OCI-LY7 (cell line): ENCODE results near the gene STMN1. TPM values are rescaled to one million over a fixed set of nuclear protein-coding genes. Genes with fewer than 3 reads are reported as not detected.
"Not testable (repeated sequence)": the region's sequence is repeated elsewhere in the genome, so short reads cannot be mapped to it uniquely, and the experiment has no call there.

ENCODE experiments used
- BruUV-seq: library from RNA; stranded (reverse); fragments of 400-500 nt; replicated peaks from 2 replicates; lab custom pipeline; 2021; lab: Mats Ljungman, UMichigan
- CTCF ChIA-PET: fragments of 300-600 bp; sonication (Branson Sonifier 250); formaldehyde crosslinking; loops from one replicate; lab custom pipeline; 2022; ENCODE audit warnings: antibody characterized with exemption; ENCODE audit not compliant: unreplicated experiment; lab: Charles Lee
- POLR2A ChIA-PET: fragments of 300-600 bp; sonication (Branson Sonifier 250); formaldehyde crosslinking; loops from one replicate; lab custom pipeline; 2022; ENCODE audit warnings: antibody characterized with exemption; lab: Charles Lee
- DNase-seq: peaks from one replicate; pipeline ENCODE4 v3.0.0-alpha.2; 2015; ENCODE audit warnings: low spot score
- H2AFZ ChIP-seq: fragments of 200-600 bp; sonication (generic), shearing (Covaris generic); 2 replicates; pipeline ENCODE4 v1.6.1; 2014; ENCODE audit warnings: mild to moderate bottlenecking, antibody characterized with exemption, low read length, moderate library complexity
- H3K27ac ChIP-seq: fragments of 200-600 bp; sonication (generic); 2 replicates; pipeline ENCODE4 v1.5.1; 2014; ENCODE audit warnings: mixed run types, low read depth, mild to moderate bottlenecking, moderate library complexity, low read length, inconsistent platforms; ENCODE audit not compliant: poor library complexity, severe bottlenecking
- H3K36me3 ChIP-seq: fragments of 200-600 bp; sonication (generic); 2 replicates; pipeline ENCODE4 v1.6.1; 2014; ENCODE audit warnings: mild to moderate bottlenecking, antibody characterized with exemption, low read length, moderate library complexity, mixed read lengths; ENCODE audit not compliant: insufficient read depth
- H3K4me1 ChIP-seq: fragments of 200-600 bp; sonication (generic); 2 replicates; pipeline ENCODE4 v1.5.1; 2014; ENCODE audit warnings: mild to moderate bottlenecking, low read length; ENCODE audit not compliant: insufficient read depth, poor library complexity, severe bottlenecking
- H3K4me2 ChIP-seq: fragments of 200-600 bp; sonication (generic); 2 replicates; pipeline ENCODE4 v1.6.1; 2014; ENCODE audit warnings: mild to moderate bottlenecking, low read length
- H3K4me3 ChIP-seq: fragments of 200-600 bp; sonication (generic); 2 replicates; pipeline ENCODE4 v1.5.1; 2014; ENCODE audit warnings: mild to moderate bottlenecking, low read depth, low read length; ENCODE audit not compliant: poor library complexity, severe bottlenecking
- H3K79me2 ChIP-seq: fragments of 200-600 bp; sonication (generic); 2 replicates; pipeline ENCODE4 v1.6.1; 2016; ENCODE audit warnings: low read depth, mild to moderate bottlenecking, low read length, moderate library complexity, mixed read lengths; ENCODE audit not compliant: insufficient read depth
- H3K9me2 ChIP-seq: fragments of 200-600 bp; sonication (generic); 2 replicates; pipeline ENCODE4 v1.6.1; 2016; ENCODE audit warnings: mild to moderate bottlenecking, low read length, mixed read lengths; ENCODE audit not compliant: insufficient read depth
- H3K9me3 ChIP-seq: fragments of 200-600 bp; sonication (generic); 2 replicates; pipeline ENCODE4 v1.6.1; 2014; ENCODE audit warnings: mild to moderate bottlenecking, mixed run types, low read length, mixed read lengths
- H4K20me1 ChIP-seq: fragments of 200-600 bp; sonication (generic); 2 replicates; pipeline ENCODE4 v1.6.1; 2014; ENCODE audit warnings: mild to moderate bottlenecking, antibody characterized with exemption, low read length, moderate library complexity, mixed read lengths; ENCODE audit not compliant: insufficient read depth
- CTCF ChIP-seq: fragments of 200-600 bp; sonication (generic); conservative IDR thresholded peaks from 2 replicates; pipeline ENCODE4 v1.5.1; 2014; ENCODE audit warnings: mild to moderate bottlenecking, antibody characterized with exemption, low read length, moderate library complexity, mixed read lengths
- EZH2phosphoT487 ChIP-seq: fragments of 200-600 bp; sonication (generic); IDR thresholded peaks from 2 replicates; pipeline ENCODE4 v1.6.1; 2018; ENCODE audit warnings: low read depth, borderline replicate concordance, mild to moderate bottlenecking, mixed run types, antibody characterized with exemption, low read length, moderate library complexity, mixed read lengths
- intact Hi-C: fragments of 100-400 bp; cut with micrococcal nuclease; formaldehyde crosslinking; loops from one replicate; pipeline ENCODE4 v1.10.0; 2022; ENCODE audit not compliant: unreplicated experiment
- total RNA-seq, 2 experiments: library from RNA; depleted of rRNA in 1 of 2; stranded (reverse); fragments of >200 nt in 1 of 2; shearing (Covaris generic) in 1 of 2; gene quantifications; 2 replicates each; pipeline ENCODE4 v1.2.3, GENCODE V29; 2014 to 2022

Gene STMN1
- total RNA-seq, 2 experiments from 2014 or later, result 730 to 847 TPM

DNA sequence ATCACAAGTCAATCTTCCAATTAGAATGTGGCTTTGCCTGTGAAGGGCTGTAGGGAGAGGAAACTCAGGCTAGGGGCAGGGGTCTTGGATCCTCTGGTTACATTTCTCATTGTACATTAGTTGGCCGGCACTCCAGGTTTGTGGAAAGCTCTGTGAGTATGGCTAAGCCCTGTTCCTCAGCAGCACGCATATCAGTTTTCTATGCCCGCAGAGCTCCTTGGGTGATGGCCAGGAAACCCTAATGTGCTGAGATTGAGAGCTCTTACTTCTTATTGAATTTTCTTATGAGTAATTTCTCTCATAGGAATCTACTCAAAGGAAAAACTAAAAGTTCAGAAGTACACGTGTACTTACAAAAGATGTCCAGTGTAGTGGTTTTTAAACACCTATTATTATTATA lies 30.7 kb upstream of the STMN1 start:
- Histone ChIP-seq H3K27ac (no peak overlapping the region), H3K79me2 (no peaks in the 10 kb centered on the region), H2AFZ (no peak overlapping the region), H4K20me1 (no peaks in the 10 kb centered on the region), H3K9me3 (no peaks in the 10 kb centered on the region), H3K9me2 (no peaks in the 10 kb centered on the region), H3K4me1 (no peaks in the 10 kb centered on the region), H3K4me3 (no peak overlapping the region), H3K36me3 (no peaks in the 10 kb centered on the region), H3K4me2 (no peak overlapping the region)
- intact Hi-C loops, result no loop called here
- ChIA-PET CTCF (no interaction called here), POLR2A (no interaction called here)
- no TSS peak for BruUV-seq
- DNase-seq, result no peak
- TF ChIP-seq CTCF (no peak), EZH2phosphoT487 (no peak)

DNA sequence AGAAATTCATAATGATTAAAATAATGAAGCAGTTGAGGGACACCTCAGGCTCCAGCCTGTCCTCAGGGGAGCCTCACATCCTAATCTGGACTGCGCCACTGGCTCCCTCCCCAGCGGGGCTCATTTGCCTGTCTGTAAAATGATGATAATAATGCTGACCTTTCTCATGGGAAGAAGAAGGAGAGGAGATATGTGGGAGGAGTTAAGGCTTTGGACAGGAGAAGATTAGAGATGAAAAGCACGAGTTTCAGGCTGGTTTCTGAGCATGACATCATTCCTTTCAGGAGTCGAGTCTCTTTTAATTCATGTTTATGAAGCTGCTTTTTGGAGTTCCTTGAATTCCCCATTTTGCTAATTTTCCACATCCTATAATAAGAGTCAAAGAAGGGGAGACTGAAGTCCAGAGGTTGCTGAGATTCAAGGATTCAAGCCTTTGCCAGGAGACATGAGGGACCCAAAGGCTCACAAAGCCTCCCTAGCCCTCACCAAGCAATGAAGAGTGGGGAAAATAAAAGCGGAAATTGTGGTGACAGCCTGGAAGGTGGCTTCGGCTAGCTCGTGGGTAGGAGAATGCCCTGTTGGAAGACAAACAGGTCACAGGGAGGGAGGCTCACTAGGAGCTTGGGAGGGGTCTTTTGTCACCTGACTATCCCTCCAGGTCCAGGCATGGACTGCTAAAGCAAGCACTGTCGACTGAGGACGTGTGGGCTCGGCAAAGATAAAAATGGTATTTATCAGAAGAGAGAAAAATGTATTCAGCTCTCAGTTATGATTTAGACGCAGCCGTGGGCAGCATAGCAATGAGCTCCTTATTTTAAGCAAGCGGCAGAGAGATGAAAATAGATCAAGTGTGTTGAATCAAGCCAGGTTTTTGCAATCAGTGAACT lies 27.5 kb upstream of the STMN1 start:
- Histone ChIP-seq H3K9me2 (no peaks in the 10 kb centered on the region), H3K9me3 (no peaks in the 10 kb centered on the region), H3K4me2 (no peak overlapping the region), H3K4me1 (no peaks in the 10 kb centered on the region), H3K36me3 (no peaks in the 10 kb centered on the region), H4K20me1 (no peaks in the 10 kb centered on the region), H3K4me3 (no peak overlapping the region), H2AFZ (no peak overlapping the region), H3K27ac (no peak overlapping the region), H3K79me2 (no peaks in the 10 kb centered on the region)
- ChIA-PET POLR2A (no interaction called here), CTCF (no interaction called here)
- TF ChIP-seq CTCF (no peak), EZH2phosphoT487 (no peak)
- no TSS peak for BruUV-seq
- intact Hi-C loops, result no loop called here
- no peak for DNase-seq

- H3K79me2 ChIP-seq, BruUV-seq, CTCF ChIA-PET, H3K4me3 ChIP-seq, intact Hi-C loops, H3K27ac ChIP-seq, H4K20me1 ChIP-seq, H3K4me2 ChIP-seq, H2AFZ ChIP-seq, H3K4me1 ChIP-seq, H3K9me3 ChIP-seq, DNase-seq, H3K9me2 ChIP-seq, H3K36me3 ChIP-seq, POLR2A ChIA-PET: not testable (repeated sequence)
These were observed 26.7 kb upstream of the STMN1 start for GRCh38 chr1:25932811-25933400.
